NCI-H345 treated with DMSO at 0.1 percent for 48 hours (cell line): ENCODE measurements around the gene SLC16A1.
"Not testable (repeated sequence)": the region's sequence is repeated elsewhere in the genome, so short reads cannot be mapped to it uniquely, and the experiment has no call there.

Experiments used
- DNase-seq: peaks from one replicate; lab custom pipeline; 2025; ENCODE audit not compliant: unreplicated experiment; lab: John Stamatoyannopoulos, UW

SLC16A1 gene

DNA sequence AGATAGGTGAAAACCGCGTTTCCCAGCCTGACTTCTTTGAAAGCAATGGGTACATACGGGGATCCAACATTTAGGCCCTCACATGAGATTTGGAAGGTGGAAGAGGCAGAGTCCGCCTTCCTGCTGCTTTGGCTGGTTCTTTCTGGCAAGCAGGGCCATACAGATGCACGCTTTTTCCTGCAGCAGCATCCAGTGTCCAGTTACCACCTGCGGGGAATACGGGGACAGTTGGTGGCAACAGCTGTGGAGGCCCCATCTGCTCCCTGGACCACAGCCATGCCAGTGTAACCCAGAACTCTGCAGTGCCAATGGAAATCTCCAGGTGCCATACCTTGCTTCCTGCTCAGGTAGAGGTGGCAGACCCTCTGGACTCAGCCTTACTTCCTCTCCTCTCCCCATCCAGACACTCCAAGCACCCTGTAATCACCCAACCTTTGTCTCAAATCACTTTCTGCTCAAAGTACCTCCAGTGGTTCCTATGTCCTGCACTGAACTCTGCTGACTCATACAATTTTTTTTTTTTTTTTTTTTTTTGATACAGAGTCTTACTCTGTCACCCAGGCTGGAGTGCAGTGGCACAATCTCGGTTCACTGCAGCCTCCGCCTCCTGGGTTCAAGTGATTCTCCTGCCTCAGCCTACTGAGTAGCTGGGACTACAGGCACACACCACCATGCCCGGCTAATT, 68.3 kb downstream of the SLC16A1 start:
- DNase-seq, result no peak

DNA sequence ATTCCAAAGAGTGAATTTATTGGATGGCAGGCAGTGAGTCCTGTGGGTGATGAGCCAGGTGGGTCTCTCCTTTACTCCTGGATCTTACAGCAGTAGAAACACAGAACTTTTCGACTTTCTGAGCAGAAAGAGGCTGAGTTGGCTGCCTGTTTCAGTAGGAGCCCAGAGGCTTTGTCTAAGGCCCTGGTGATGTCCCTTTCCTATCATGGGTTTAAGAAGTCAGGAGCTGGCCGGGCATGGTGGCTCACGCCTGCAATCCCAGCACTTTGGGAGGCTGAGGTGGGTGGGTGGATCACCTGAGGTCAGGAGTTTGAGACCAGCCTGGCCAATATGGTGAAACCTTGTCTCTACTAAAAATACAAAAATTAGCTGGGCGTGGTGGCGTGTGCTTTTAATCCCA, 71.0 kb downstream of the SLC16A1 start:
- DNase-seq, result not testable (repeated sequence)

- no peak for DNase-seq
Measured at GRCh38 chr1:112882271-112882744, 73.7 kb downstream of the SLC16A1 start.

- DNase-seq, result no peak
Measured at GRCh38 chr1:112881742-112882127, 74.3 kb downstream of the SLC16A1 start.

DNA sequence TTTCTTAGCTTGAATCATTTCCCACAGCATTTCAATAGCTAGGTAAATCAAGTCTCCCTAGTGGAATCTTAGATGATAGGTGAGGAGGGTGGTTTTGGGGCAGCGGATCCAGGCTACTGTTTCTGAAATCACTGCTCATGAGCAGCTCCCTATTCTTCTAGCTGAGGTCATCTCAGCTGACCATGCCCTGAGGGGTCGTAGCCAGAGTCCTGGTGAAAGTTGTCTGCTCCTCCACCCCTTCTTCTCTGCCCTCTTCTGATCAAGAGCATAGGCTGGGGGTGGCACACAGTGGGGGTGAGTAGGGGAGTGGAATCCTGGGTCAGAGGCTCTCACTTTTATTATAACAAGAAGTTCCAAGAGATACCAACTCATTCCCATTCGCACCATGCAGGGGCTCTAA, 76.2 kb downstream of the SLC16A1 start:
- no peak for DNase-seq

DNA sequence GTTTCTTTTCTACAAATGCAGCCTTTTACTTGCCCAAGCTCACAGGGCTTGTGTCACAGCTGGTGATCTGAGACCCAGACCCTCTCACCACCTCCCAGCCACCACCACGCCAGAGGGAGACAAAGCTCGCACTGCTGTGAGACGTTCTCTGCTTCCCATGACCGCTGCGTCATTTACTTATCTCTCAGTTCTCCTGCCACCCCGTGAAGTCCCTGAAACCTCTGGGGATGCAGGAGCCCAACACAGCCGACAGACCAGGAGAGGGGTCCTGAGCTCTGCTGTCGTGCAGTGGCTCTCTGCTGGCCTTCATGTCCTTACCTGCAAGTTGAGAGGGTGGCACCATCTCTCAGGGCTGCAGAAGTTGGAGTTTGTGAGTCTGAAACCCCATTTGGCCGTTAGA, 77.7 kb downstream of the SLC16A1 start:
- DNase-seq, result no peak

DNA sequence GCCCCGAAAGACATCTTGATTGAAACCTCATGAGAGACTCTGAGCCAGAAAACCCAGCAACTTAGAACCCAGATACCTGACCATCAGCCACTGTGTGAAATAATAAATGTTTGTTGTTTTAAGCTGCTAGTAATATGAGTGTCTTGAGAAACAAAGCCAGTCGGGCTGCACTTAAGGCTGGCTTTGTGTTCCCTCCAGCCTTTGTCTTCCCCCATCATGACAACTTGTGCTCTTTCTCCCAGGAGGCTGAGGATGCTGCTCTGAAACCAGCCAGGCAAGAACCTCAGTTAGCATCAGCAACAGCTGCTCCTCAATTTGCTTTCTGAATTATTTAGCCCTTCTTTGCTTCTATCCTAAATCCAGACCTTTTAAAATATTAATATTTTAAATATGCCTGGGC, 78.2 kb downstream of the SLC16A1 start:
- DNase-seq, result no peak

- no peak for DNase-seq
Measured at GRCh38 chr1:112876315-112876714, 79.7 kb downstream of the SLC16A1 start.

DNA sequence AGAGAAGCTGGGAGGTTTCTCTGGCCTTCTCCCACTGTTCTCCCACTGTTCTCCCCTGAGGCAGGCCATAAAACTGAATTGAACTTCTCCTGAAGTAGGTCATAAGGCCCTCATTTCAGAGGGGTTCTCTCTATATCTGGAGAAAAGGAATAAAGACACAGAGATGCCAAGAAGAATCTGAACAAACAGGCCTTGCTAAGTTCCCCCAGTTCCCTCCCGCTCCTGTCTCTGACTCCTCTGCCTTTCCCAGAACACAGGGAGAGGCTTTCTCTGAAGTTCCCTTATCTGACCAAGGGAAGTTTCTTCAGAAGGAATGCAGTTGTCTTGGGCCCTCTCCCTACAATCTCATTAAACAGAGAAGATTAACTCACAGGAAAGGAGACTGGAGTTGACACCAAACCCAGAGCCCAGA, 83.4 kb downstream of the SLC16A1 start:
- DNase-seq, result no peak

DNA sequence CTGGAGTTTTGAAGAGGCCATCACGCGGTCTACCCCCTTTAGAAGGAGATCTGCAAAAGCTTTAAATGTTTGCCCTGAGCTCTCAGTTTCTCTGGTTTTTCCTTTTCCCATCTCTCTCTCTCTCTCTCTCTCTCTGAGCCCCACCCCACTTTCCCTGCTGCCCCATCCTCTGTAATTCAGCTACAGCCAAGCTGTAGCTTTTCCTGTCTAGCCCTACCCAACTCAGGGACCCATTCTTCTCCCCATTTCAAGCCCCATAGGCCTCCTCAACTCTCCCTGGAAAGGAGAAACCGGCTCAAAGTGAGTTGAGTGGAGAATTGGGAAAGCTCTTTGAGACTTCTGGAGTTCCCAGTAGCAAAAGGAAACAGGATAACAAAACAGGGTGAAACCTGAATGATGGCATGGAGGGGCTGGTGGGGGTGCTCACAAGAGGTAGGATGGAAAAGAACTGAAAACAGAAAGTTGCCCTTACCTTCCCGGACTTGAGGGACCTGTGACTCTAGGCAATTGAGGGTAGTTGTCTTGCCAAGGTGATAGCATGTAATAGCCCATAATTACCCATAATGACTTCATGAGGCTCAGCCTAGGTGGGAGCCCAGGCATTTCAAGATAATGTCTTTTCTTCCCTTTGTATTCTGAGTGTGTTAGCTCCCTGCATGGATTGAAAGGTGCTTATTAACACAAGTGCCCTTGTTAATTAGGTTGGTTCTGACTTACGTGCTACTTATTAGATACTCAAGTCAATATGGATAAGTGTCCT, 84.9 kb downstream of the SLC16A1 start:
- DNase-seq, result no peak

DNA sequence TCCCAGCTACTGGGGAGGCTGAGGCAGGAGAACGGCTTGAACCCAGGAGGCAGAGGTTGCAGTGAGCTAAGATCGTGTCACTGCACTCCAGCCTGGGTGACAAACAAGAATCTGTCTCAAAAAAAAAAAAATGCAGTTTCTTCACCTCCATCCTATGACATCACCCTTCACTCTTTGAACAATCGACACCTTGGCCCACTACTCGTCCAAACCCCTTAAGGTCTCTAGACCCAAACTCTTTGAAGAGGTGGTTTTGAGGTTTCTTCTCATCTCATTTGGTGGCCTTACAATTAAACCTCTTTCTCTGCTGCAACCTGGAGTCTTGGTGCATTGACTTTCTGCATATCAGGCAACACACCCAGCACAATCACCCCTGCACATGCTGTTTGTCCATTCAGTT, 86.1 kb downstream of the SLC16A1 start:
- no peak for DNase-seq

GRCh38 chr1:112868191-112868590, 87.8 kb downstream of the SLC16A1 start:
- no peak for DNase-seq

- no peak for DNase-seq
Measured at GRCh38 chr1:112866981-112867380, 89.0 kb downstream of the SLC16A1 start.

- no peak for DNase-seq
Measured at GRCh38 chr1:112866151-112866550, 89.8 kb downstream of the SLC16A1 start.

DNA sequence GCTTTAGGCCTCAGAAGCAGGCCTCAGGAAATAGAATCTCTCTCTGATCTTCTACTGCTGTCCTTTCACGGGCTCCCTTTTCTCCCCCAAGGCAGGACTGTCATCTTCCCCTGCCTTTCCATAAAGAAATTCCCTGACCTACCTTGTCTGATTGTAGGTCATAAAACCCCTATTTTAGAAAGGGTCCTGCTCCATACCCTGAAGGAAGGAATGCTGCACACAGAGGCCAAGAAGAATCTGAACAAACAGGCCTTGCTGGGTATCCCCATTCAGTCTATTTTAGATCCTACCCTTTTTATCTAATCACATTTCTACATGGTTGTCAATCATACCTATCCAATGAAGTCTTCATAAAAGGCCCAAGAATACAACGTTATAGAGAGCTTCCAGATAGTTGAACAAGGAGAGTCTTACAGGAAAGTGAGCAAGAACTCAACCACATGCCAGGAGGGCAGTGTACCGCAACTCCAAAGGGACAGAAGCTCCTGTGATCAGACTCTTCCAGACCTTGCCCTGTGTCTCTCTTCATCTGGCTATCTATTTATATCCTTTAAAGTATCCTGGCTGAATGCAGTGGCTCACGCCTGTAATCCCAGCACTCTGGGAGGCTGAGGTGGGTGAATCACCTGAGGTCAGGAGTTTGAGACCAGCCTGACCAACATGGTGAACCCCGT, 93.1 kb downstream of the SLC16A1 start:
- no peak for DNase-seq
